ENCODE data around the gene SLC30A1. TPM values are rescaled to one million over a fixed set of nuclear protein-coding genes. Genes with fewer than 3 reads are reported as not detected.
"Not testable (repeated sequence)": the region's sequence is repeated elsewhere in the genome, so short reads cannot be mapped to it uniquely, and the experiment has no call there.

SLC30A1 gene
- total RNA-seq = 1 to 10 TPM; 2.9 to 4.5 TPM

GRCh38 chr1:211578640-211579439 lies at the start of gene SLC30A1:
SLC30A1 (minus strand) TSS chr1:211579161; CDS start chr1:211578612, 549 bp downstream.
- intact Hi-C loops (cut with DNase I, micrococcal nuclease) = loop anchor here (1.0 to 10.0 kb wide), 13 partner anchors 64 to 1436 kb away; partner anchors contain the start of genes DTL (in 2 of the 2), INTS7 (in 2 of the 2), NEK2 (in 2 of the 2) and TRAF5 (in 2 of the 2)
- Mint-ChIP-seq H3K9me3 (ENCODE audit: low read depth) (no peaks in the 10 kb centered on the region), H3K4me3 (peak within 1 kb of the TSS; percentile 89), H3K4me1 (peaks cover 31% of the 10 kb centered on the region), H3K27me3 (no peaks in the 10 kb centered on the region), H3K36me3 (ENCODE audit: low read depth) (peaks cover 15% of the 10 kb centered on the region), H3K27ac (peak within 1 kb of the TSS; percentile 85)
- peak; percentile 100 for DNase-seq
- ChIA-PET POLR2A (interaction anchor here (0.6 to 1.6 kb wide), 4 partner anchors 51 to 1703 kb away, joined by 3 to 5 read pairs (median 4); partner anchors contain the start of genes DTL and INTS7), CTCF (interaction anchor here (0.7 to 1.3 kb wide), 11 partner anchors 9 to 252 kb away, joined by 3 to 7 read pairs (median 4); partner anchors contain the start of gene TRAF5)
- ATAC-seq = peak; percentile 94

GRCh38 chr1:211628417-211628816 lies 49.5 kb upstream of the SLC30A1 start:
- no peaks in the 10 kb centered on the region for H3K9me3 Mint-ChIP-seq (ENCODE audit: low read depth)
- no peak overlapping the region for H3K4me3 Mint-ChIP-seq
- DNase-seq (no peak), ATAC-seq (no peak)
- H3K4me1 Mint-ChIP-seq = peaks cover 2% of the 10 kb centered on the region
- intact Hi-C loops (cut with DNase I, micrococcal nuclease) = no loop called here
- ChIA-PET CTCF (interaction anchor here (1.3 to 1.4 kb wide), 2 partner anchors 27 to 80 kb away, joined by 3 to 4 read pairs; no protein-coding TSS in a partner anchor), POLR2A (no interaction called here)
- H3K36me3 Mint-ChIP-seq (ENCODE audit: low read depth) = no peaks in the 10 kb centered on the region
- no peak overlapping the region for H3K27ac Mint-ChIP-seq
- no peaks in the 10 kb centered on the region for H3K27me3 Mint-ChIP-seq

- peaks cover 3% of the 10 kb centered on the region for H3K4me1 Mint-ChIP-seq
- POLR2A ChIA-PET = no interaction called here
- no peaks in the 10 kb centered on the region for H3K36me3 Mint-ChIP-seq (ENCODE audit: low read depth)
- ATAC-seq = no peak
- H3K9me3 Mint-ChIP-seq (ENCODE audit: low read depth) = no peaks in the 10 kb centered on the region
- intact Hi-C loops (cut with DNase I, micrococcal nuclease) = no loop called here
- no peaks in the 10 kb centered on the region for H3K27me3 Mint-ChIP-seq
- CTCF ChIA-PET = interaction anchor here (1.4 kb wide), 1 partner anchor 79 kb away, joined by 3 read pairs; no protein-coding TSS in a partner anchor
- H3K4me3 Mint-ChIP-seq = no peak overlapping the region
- H3K27ac Mint-ChIP-seq = no peak overlapping the region
- DNase-seq = no peak
Observed at GRCh38 chr1:211627259-211627658, 48.3 kb upstream of the SLC30A1 start.

DNA sequence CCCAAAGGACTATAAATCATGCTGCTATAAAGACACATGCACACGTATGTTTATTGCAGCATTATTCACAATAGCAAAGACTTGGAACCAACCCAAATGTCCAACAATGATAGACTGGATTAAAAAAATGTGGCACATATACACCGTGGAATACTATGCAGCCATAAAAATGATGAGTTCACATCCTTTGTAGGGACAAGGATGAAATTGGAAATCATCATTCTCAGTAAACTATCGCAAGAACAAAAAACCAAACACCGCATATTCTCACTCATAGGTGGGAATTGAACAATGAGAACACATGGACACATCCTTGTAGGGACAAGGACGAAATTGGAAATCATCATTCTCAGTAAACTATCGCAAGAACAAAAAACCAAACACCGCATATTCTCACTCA lies 46.9 kb upstream of the SLC30A1 start:
- H3K4me3 Mint-ChIP-seq; POLR2A ChIA-PET; H3K9me3 Mint-ChIP-seq (ENCODE audit: low read depth); H3K36me3 Mint-ChIP-seq (ENCODE audit: low read depth); H3K27me3 Mint-ChIP-seq; H3K4me1 Mint-ChIP-seq; H3K27ac Mint-ChIP-seq; CTCF ChIA-PET; ATAC-seq; DNase-seq: not testable (repeated sequence)
- intact Hi-C loops (cut with DNase I, micrococcal nuclease) = loop anchor here in 1 of 2 experiments (2.0 kb wide), 1 partner anchor 49 kb away; no protein-coding TSS in a partner anchor

DNA sequence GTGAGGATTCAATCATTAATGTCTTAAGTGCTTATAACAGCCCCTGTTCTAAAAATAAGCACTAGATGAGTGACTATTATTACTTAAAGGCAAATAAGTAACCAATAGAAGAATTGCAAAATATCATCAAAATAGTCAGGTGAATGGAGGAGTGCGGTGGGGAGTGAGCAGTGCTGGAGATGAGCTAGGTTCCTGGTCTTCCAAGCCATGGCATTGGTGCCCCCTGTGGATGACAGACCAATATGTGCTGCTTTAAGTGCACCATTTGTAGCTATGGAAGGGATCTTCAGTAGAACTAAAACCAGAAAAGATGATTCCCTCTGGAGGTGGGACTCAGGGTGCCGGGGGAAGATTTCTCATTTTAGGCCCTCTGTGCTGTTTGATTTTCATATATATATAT lies 46.1 kb upstream of the SLC30A1 start:
- CTCF ChIA-PET = interaction anchor here (1.1 to 1.2 kb wide), 2 partner anchors 30 to 156 kb away, joined by 3 read pairs; no protein-coding TSS in a partner anchor
- Mint-ChIP-seq H3K27ac (no peak overlapping the region), H3K4me3 (no peak overlapping the region), H3K4me1 (peaks cover 3% of the 10 kb centered on the region), H3K9me3 (ENCODE audit: low read depth) (no peaks in the 10 kb centered on the region), H3K27me3 (no peaks in the 10 kb centered on the region), H3K36me3 (ENCODE audit: low read depth) (no peaks in the 10 kb centered on the region)
- POLR2A ChIA-PET = no interaction called here
- DNase-seq (peak; percentile 40), ATAC-seq (peak; percentile 53)
- intact Hi-C loops (cut with DNase I, micrococcal nuclease) = loop anchor here in 1 of 2 experiments (2.0 kb wide), 1 partner anchor 48 kb away; no protein-coding TSS in a partner anchor

- ChIA-PET POLR2A (no interaction called here), CTCF (interaction anchor here (0.6 to 0.7 kb wide), 2 partner anchors 23 to 111 kb away, joined by 3 read pairs; no protein-coding TSS in a partner anchor)
- no peaks in the 10 kb centered on the region for H3K9me3 Mint-ChIP-seq (ENCODE audit: low read depth)
- no peaks in the 10 kb centered on the region for H3K27me3 Mint-ChIP-seq
- ATAC-seq (peak; percentile 49), DNase-seq (no peak)
- H3K27ac Mint-ChIP-seq = no peak overlapping the region
- no peaks in the 10 kb centered on the region for H3K36me3 Mint-ChIP-seq (ENCODE audit: low read depth)
- intact Hi-C loops (cut with DNase I, micrococcal nuclease) = no loop called here
- H3K4me3 Mint-ChIP-seq = no peak overlapping the region
- H3K4me1 Mint-ChIP-seq = peaks cover 3% of the 10 kb centered on the region
Observed at GRCh38 chr1:211623515-211623914, 44.6 kb upstream of the SLC30A1 start.

DNA sequence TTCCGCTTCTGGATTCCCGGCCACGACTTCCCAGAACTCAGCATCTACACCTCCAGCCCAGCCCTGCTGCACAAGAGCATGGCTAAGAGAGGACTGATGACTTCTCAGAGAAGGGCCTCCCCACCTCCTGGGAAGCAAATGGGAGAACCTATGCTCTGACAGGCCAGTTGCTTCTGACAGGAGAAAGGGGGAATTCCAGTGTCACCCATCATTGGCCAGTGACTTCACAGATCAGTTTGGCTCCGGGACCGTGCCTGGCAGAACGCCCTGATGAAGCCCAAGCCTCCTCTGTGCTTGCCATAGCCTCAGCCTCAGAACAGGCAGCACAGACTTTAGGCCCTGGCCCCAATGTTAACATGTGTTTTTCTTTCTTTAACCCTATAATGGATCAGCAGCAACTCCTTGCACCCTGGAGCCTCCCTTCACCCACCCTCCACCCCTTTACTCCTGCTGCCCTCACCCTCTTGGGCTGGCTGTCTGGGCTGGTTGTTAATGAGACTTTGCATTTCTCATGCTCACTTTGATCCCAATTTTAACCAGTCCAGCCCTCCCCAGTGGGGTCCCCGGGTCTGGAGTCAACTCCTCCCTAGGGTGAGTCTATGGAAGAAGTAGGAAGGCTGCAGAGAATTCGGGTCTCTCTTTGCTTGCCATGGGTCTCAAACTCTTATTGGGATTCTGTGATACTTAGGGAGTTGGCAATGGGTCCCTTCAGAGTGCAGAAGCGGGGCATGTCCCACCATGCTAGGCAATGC lies 42.7 kb upstream of the SLC30A1 start:
- POLR2A ChIA-PET = no interaction called here
- intact Hi-C loops (cut with DNase I, micrococcal nuclease) = no loop called here

GRCh38 chr1:211620097-211620496 lies 41.1 kb upstream of the SLC30A1 start:
- no peak for DNase-seq
- no peak overlapping the region for H3K27ac Mint-ChIP-seq
- H3K36me3 Mint-ChIP-seq (ENCODE audit: low read depth) = no peaks in the 10 kb centered on the region
- CTCF ChIA-PET = interaction anchor here (1.0 kb wide), 1 partner anchor 15 kb away, joined by 3 read pairs; no protein-coding TSS in a partner anchor
- POLR2A ChIA-PET = no interaction called here
- H3K27me3 Mint-ChIP-seq = no peaks in the 10 kb centered on the region
- H3K4me1 Mint-ChIP-seq = peaks cover 3% of the 10 kb centered on the region
- no peak overlapping the region for H3K4me3 Mint-ChIP-seq
- intact Hi-C loops (cut with DNase I, micrococcal nuclease) = no loop called here
- no peaks in the 10 kb centered on the region for H3K9me3 Mint-ChIP-seq (ENCODE audit: low read depth)
- ATAC-seq = no peak

More for the DNA sequence above, 42.7 kb upstream of the SLC30A1 start:
- H3K36me3 Mint-ChIP-seq (ENCODE audit: low read depth) = no peaks in the 10 kb centered on the region
- ATAC-seq (no peak), DNase-seq (no peak)
- H3K9me3 Mint-ChIP-seq (ENCODE audit: low read depth) = no peaks in the 10 kb centered on the region
- no peaks in the 10 kb centered on the region for H3K27me3 Mint-ChIP-seq
- H3K4me3 Mint-ChIP-seq = no peak overlapping the region
- no peak overlapping the region for H3K27ac Mint-ChIP-seq
- H3K4me1 Mint-ChIP-seq = peaks cover 3% of the 10 kb centered on the region
- CTCF ChIA-PET = interaction anchor here (0.6 kb wide), 1 partner anchor 15 kb away, joined by 3 read pairs; no protein-coding TSS in a partner anchor

DNA sequence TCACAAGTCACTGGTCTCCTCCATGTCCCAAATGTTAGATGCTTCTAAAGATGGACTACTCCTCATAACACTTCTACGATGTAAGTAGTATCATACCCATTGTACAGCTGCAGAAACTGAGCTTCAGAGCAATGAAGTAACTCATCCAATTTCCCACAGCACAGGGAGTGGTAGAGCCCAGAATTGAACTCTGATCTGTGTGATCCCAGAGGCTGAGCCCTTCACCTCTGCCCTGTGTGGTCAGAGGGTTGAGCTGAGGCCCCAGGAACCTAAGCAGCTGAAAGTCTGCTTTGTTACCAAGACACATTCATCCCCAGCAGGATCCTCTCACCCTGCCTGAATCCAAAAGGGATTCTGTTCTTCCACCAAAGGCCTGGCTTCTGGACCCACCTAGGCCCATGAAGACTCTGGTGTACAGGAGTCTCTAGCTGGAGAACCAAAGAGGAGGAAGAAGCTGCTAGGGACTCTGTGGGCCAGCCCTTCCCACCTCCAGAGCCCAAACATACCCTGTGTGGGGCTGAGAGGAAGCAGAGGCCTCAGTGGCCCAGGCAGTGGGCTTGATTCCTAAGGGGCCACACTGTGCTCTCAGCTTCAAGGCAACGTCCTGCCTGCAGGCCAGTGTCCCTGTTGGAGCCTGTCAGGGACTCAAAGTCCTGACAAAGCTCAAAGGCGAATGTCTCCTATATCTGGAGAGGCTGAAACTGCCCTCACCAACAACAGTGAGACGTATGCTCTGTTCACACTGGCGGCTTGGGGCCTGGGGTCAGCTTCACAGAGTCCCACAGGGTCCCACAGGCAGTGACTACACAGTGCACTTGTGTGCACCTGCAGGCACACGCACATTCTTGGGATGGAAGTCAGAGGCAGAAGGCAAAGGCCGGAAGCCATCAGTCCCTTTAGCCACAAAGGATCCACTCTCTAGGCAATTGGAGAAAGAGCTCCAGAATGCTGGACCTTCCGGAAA lies 40.4 kb upstream of the SLC30A1 start:
- no peaks in the 10 kb centered on the region for H3K36me3 Mint-ChIP-seq (ENCODE audit: low read depth)
- intact Hi-C loops (cut with DNase I, micrococcal nuclease) = no loop called here
- ATAC-seq = no peak
- DNase-seq = no peak
- POLR2A ChIA-PET = no interaction called here
- H3K4me3 Mint-ChIP-seq = no peak overlapping the region
- H3K27me3 Mint-ChIP-seq = no peaks in the 10 kb centered on the region
- H3K4me1 Mint-ChIP-seq = peaks cover 3% of the 10 kb centered on the region
- H3K27ac Mint-ChIP-seq = no peak overlapping the region
- CTCF ChIA-PET = interaction anchor here (0.7 to 1.0 kb wide), 2 partner anchors 9 to 14 kb away, joined by 3 read pairs; no protein-coding TSS in a partner anchor
- no peaks in the 10 kb centered on the region for H3K9me3 Mint-ChIP-seq (ENCODE audit: low read depth)

DNA sequence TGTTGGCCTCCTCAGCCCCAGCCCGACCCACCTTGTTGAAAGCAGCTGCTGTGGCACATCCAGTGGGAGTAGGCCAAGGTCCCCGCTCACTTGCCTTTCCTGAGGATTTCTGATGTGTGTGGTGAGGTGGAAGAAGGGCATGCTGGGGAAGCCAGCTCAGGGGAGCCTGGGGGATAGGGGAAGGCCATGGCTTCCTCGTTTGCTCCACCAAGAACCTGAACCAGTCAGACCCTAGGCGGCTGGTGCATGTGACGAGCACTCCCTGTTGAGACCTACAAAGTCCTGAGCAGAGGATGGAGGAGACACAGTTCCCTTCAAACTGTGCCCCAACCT lies 38.0 kb upstream of the SLC30A1 start:
- no peaks in the 10 kb centered on the region for H3K4me1 Mint-ChIP-seq
- no peaks in the 10 kb centered on the region for H3K27me3 Mint-ChIP-seq
- intact Hi-C loops (cut with DNase I, micrococcal nuclease) = no loop called here
- ATAC-seq (no peak), DNase-seq (no peak)
- H3K9me3 Mint-ChIP-seq (ENCODE audit: low read depth) = no peaks in the 10 kb centered on the region
- no peak overlapping the region for H3K4me3 Mint-ChIP-seq
- no peak overlapping the region for H3K27ac Mint-ChIP-seq
- CTCF ChIA-PET = no interaction called here
- H3K36me3 Mint-ChIP-seq (ENCODE audit: low read depth) = no peaks in the 10 kb centered on the region
- POLR2A ChIA-PET = no interaction called here

All from activated CD4-positive, alpha-beta T cell treated with anti-CD3 and anti-CD28 coated beads for 36 hours (primary cell).